K562 (cell line): Measurements from ENCODE around the gene GTF2H4. TPM values are rescaled to one million over a fixed set of nuclear protein-coding genes. Genes with fewer than 3 reads are reported as not detected.

Source experiments
- ARID1B ChIP-seq: fragments of 450-650 bp; IDR thresholded peaks from 2 replicates; pipeline ENCODE4 v1.6.1; 2016; ENCODE audit warnings: antibody characterized with exemption, mild to moderate bottlenecking, inconsistent platforms
- CTBP1 ChIP-seq: fragments of 450-650 bp; IDR thresholded peaks from 2 replicates; pipeline ENCODE4 v1.6.1; 2016; ENCODE audit warnings: borderline replicate concordance
- CXXC5 ChIP-seq: fragments of 250-450 bp; sonication (Bioruptor Pico); IDR thresholded peaks from 2 replicates; pipeline ENCODE4 v1.8.0; 2022; ENCODE audit warnings: inconsistent platforms, mild to moderate bottlenecking, moderate library complexity
- ETV5 ChIP-seq: sonication (generic); formaldehyde crosslinking; IDR thresholded peaks from 2 replicates; pipeline ENCODE4 v1.4.0; 2020; ENCODE audit warnings: low read depth, mild to moderate bottlenecking, missing genetic modification reagents
- GATA2 ChIP-seq: sonication (generic); formaldehyde crosslinking; IDR thresholded peaks from 2 replicates; pipeline ENCODE4 v1.4.0; 2020; ENCODE audit warnings: mild to moderate bottlenecking, missing genetic modification reagents
- HDAC2 ChIP-seq: fragments of 450-650 bp; IDR thresholded peaks from 2 replicates; pipeline ENCODE4 v1.6.1; 2016; ENCODE audit warnings: mild to moderate bottlenecking
- KLF13 ChIP-seq: fragments of 450-650 bp; IDR thresholded peaks from 2 replicates; pipeline ENCODE4 v1.6.1; 2016; ENCODE audit warnings: missing genetic modification characterization, low read depth, mild to moderate bottlenecking, missing compliant biosample characterization, moderate library complexity, borderline replicate concordance
- L3MBTL2 ChIP-seq: fragments of 450-650 bp; IDR thresholded peaks from 2 replicates; pipeline ENCODE4 v1.6.1; 2016; ENCODE audit warnings: mild to moderate bottlenecking, moderate library complexity
- NELFE ChIP-seq: IDR thresholded peaks from 2 replicates; pipeline ENCODE4 v1.6.1; 2011; ENCODE audit warnings: mild to moderate bottlenecking; ENCODE audit not compliant: insufficient read depth, insufficient read length
- PKNOX1 ChIP-seq: fragments of 450-650 bp; IDR thresholded peaks from 2 replicates; pipeline ENCODE4 v1.6.1; 2016
- POLR2A ChIP-seq: fragments of 450-650 bp; conservative IDR thresholded peaks from 2 replicates; pipeline ENCODE4 v1.6.1; 2016
- SLC30A9 ChIP-seq: fragments of 250-450 bp; sonication (Bioruptor Pico); IDR thresholded peaks from 2 replicates; pipeline ENCODE4 v1.8.0; 2022; ENCODE audit warnings: mild to moderate bottlenecking, moderate library complexity
- ZNF584 ChIP-seq: fragments of 200-800 bp; sonication (Bioruptor generic); IDR thresholded peaks from 2 replicates; pipeline ENCODE4 v1.6.1; 2016; ENCODE audit warnings: low read depth, mild to moderate bottlenecking, missing genetic modification characterization, missing compliant biosample characterization
- ZNF780A ChIP-seq: fragments of 250-450 bp; sonication (Bioruptor Pico); IDR thresholded peaks from 2 replicates; pipeline ENCODE4 v1.5.0; 2021; ENCODE audit warnings: mild to moderate bottlenecking
- polyA plus RNA-seq, 8 experiments: library from polyadenylated mRNA; depleted of rRNA in 4 of 8; stranded (reverse) in 5 of 8; unstranded in 3 of 8; fragments of >200 nt; fragmentation: Nextera tagmentation in 2 of 8; fragmentation: Illumina TruSeq in 1 of 8; extraction: Ambion mirVana in 2 of 8; extraction: Trizol in 1 of 8; gene quantifications; 2 replicates each; pipeline versions ENCODE4 v1.2.1 to v1.2.3, GENCODE V29; 2011 to 2014; ENCODE audit warnings: inconsistent platforms in 1 of 8, missing spikeins in 1 of 8
- total RNA-seq, 7 experiments: library from RNA; depleted of rRNA in 6 of 7; stranded (reverse); fragments of >200 nt in 6 of 7; fragmentation: Illumina TruSeq in 2 of 7; extraction: Trizol in 2 of 7; gene quantifications; 2 replicates each; pipeline versions ENCODE4 v1.2.1 to v1.2.3, GENCODE V29; 2011 to 2021; ENCODE audit warnings: low replicate concordance in 1 of 7
- TF ChIP-seq, protein P1 (sequence below): fragments of 450-650 bp; formaldehyde crosslinking; IDR thresholded peaks from 2 replicates; pipeline ENCODE4 v1.4.0; 2020; ENCODE audit warnings: mild to moderate bottlenecking

The GTF2H4 gene
- total and polyA plus RNA-seq, 9 of the 15 experiments (the other 6 are each of a cell fraction or from before 2014, with no cell fraction given), result 3.6 to 86.1 (median 39.6) TPM

- TF ChIP-seq, protein P1, sequence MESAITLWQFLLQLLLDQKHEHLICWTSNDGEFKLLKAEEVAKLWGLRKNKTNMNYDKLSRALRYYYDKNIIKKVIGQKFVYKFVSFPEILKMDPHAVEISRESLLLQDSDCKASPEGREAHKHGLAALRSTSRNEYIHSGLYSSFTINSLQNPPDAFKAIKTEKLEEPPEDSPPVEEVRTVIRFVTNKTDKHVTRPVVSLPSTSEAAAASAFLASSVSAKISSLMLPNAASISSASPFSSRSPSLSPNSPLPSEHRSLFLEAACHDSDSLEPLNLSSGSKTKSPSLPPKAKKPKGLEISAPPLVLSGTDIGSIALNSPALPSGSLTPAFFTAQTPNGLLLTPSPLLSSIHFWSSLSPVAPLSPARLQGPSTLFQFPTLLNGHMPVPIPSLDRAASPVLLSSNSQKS, result no peak
- TF ChIP-seq ETV5 (CRISPR knock-in tag), result 0 out of 2 replicates have a peak, but pooled peaks have one; percentile 20
- peak; percentile 93 for TF ChIP-seq CTBP1
- TF ChIP-seq KLF13 (tag), result peak; percentile 39; the same call in 1 of the 2 replicates
- TF ChIP-seq HDAC2, result peak; percentile 97
- peak; percentile 44; the same call in 1 of the 2 replicates for TF ChIP-seq CXXC5 (CRISPR knock-in tag)
- TF ChIP-seq ARID1B, result no peak
- TF ChIP-seq ZNF780A, result no peak
- no peak for TF ChIP-seq SLC30A9
- TF ChIP-seq L3MBTL2, result no peak
- no peak for TF ChIP-seq POLR2A
- TF ChIP-seq PKNOX1, result 0 out of 2 replicates have a peak, but pooled peaks have one; percentile 22
- no peak for TF ChIP-seq NELFE
- TF ChIP-seq ZNF584 (CRISPR knock-in tag), result no peak
- TF ChIP-seq GATA2, result no peak
These were observed 34.5 kb downstream of the GTF2H4 start (continued) for GRCh38 chr6:30942338-30943060.
